HL-60 (cell line): ENCODE results near the gene ZNF689.

Experiments
- DNase-seq, 2 experiments: peaks; one replicate each; pipeline ENCODE4 v3.0.0-alpha.2; 2010 to 2020; ENCODE audit warnings: low read depth in 1 of 2, low spot score in 1 of 2
- H3K27ac ChIP-seq: fragments of 250-450 bp; sonication (Bioruptor Pico); replicated peaks from 2 replicates; pipeline ENCODE4 v1.5.1; 2020; ENCODE audit warnings: mild to moderate bottlenecking, moderate library complexity
- H3K27me3 ChIP-seq: fragments of 250-450 bp; sonication (Bioruptor Pico); 2 replicates; pipeline ENCODE4 v1.5.1; 2021; ENCODE audit warnings: mild to moderate bottlenecking, moderate library complexity; ENCODE audit not compliant: insufficient read depth, poor library complexity, severe bottlenecking
- H3K4me3 ChIP-seq: replicated peaks from 2 replicates; pipeline ENCODE4 v1.5.1; 2011; ENCODE audit warnings: mild to moderate bottlenecking, control low read depth, low read length; ENCODE audit not compliant: insufficient read depth
- CTCF ChIP-seq: IDR thresholded peaks from one replicate; pipeline ENCODE4 v1.5.1; 2011; ENCODE audit warnings: low read length, control low read depth, inconsistent platforms; ENCODE audit not compliant: insufficient read depth
- GABPA ChIP-seq: IDR thresholded peaks from 2 replicates; pipeline ENCODE4 v1.6.1; 2012; ENCODE audit warnings: low read depth
- POLR2AphosphoS5 ChIP-seq: IDR thresholded peaks from 2 replicates; pipeline ENCODE4 v1.6.1; 2012; ENCODE audit warnings: low read depth
- SPI1 ChIP-seq: IDR thresholded peaks from 2 replicates; pipeline ENCODE4 v1.6.1; 2012; ENCODE audit warnings: low read depth, mild to moderate bottlenecking, borderline replicate concordance
- TF ChIP-seq, protein P1 (sequence below): IDR thresholded peaks from 2 replicates; pipeline ENCODE4 v1.6.1; 2012; ENCODE audit warnings: low read depth; ENCODE audit not compliant: insufficient replicate concordance

ZNF689 gene

GRCh38 chr16:30654856-30655255 lies 44.7 kb upstream of the ZNF689 start:
- H3K4me3 ChIP-seq, result no peak overlapping the region
- TF ChIP-seq CTCF (no peak), GABPA (no peak), SPI1 (no peak), POLR2AphosphoS5 (no peak)
- TF ChIP-seq, protein P1, sequence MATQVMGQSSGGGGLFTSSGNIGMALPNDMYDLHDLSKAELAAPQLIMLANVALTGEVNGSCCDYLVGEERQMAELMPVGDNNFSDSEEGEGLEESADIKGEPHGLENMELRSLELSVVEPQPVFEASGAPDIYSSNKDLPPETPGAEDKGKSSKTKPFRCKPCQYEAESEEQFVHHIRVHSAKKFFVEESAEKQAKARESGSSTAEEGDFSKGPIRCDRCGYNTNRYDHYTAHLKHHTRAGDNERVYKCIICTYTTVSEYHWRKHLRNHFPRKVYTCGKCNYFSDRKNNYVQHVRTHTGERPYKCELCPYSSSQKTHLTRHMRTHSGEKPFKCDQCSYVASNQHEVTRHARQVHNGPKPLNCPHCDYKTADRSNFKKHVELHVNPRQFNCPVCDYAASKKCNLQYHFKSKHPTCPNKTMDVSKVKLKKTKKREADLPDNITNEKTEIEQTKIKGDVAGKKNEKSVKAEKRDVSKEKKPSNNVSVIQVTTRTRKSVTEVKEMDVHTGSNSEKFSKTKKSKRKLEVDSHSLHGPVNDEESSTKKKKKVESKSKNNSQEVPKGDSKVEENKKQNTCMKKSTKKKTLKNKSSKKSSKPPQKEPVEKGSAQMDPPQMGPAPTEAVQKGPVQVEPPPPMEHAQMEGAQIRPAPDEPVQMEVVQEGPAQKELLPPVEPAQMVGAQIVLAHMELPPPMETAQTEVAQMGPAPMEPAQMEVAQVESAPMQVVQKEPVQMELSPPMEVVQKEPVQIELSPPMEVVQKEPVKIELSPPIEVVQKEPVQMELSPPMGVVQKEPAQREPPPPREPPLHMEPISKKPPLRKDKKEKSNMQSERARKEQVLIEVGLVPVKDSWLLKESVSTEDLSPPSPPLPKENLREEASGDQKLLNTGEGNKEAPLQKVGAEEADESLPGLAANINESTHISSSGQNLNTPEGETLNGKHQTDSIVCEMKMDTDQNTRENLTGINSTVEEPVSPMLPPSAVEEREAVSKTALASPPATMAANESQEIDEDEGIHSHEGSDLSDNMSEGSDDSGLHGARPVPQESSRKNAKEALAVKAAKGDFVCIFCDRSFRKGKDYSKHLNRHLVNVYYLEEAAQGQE, result no peak
- H3K27ac ChIP-seq, result no peak overlapping the region
- H3K27me3 ChIP-seq, result no peaks in the 10 kb centered on the region
- DNase-seq, result no peak

DNA sequence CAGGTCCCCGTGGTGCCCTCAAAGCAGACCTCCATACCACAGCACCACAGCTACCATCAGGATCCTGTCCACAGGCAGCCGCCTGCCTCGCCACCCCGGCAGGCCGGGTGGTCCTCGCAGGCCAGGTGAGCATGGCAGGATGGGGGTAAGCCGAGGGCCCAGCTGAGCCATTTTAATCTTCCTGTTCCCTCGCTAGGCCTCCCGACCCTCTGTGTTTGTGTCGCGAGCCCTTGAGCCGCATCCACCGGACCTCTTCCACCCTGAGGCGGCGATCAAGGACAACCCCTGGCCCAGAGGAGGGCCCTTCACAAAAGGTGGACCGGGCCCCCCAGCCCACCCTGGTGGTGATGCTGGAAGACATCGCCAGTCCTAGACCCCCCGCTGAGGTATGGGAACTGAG lies 42.5 kb upstream of the ZNF689 start:
- H3K4me3 ChIP-seq, result no peak overlapping the region
- H3K27ac ChIP-seq, result no peak overlapping the region
- DNase-seq, result no peak
- TF ChIP-seq POLR2AphosphoS5, result no peak
- TF ChIP-seq CTCF, result no peak
- TF ChIP-seq SPI1, result no peak
- no peak for TF ChIP-seq GABPA
- TF ChIP-seq, protein P1, result no peak
- no peaks in the 10 kb centered on the region for H3K27me3 ChIP-seq

- H3K27me3 ChIP-seq, result no peaks in the 10 kb centered on the region
- no peak for TF ChIP-seq CTCF
- no peak for TF ChIP-seq SPI1
- no peak for TF ChIP-seq POLR2AphosphoS5
- TF ChIP-seq, protein P1, result no peak
- TF ChIP-seq GABPA, result no peak
- H3K27ac ChIP-seq, result peak overlapping the region; percentile 87
- peak overlapping the region; percentile 85 for H3K4me3 ChIP-seq
- no peak for DNase-seq
These were observed 41.8 kb upstream of the ZNF689 start for GRCh38 chr16:30652005-30652296.
